Measurements from ENCODE around the gene DEFB123. TPM values are rescaled to one million over a fixed set of nuclear protein-coding genes. Genes with fewer than 3 reads are reported as not detected.

DEFB123 gene
- total RNA-seq, 2 experiments from 2014 or later, result not detected

- Histone ChIP-seq H3K4me1 (ENCODE audit: insufficient read depth, low read length, poor library complexity, severe bottlenecking) (peaks cover 28% of the 10 kb centered on the region), H3K4me2 (ENCODE audit: low read length) (no peak overlapping the region), H3K36me3 (ENCODE audit: insufficient read depth, low read length) (no peaks in the 10 kb centered on the region), H3K9me2 (ENCODE audit: insufficient read depth, low read length) (no peaks in the 10 kb centered on the region), H3K9me3 (ENCODE audit: low read length) (no peaks in the 10 kb centered on the region), H3K27ac (ENCODE audit: low read depth, low read length, poor library complexity, severe bottlenecking) (no peak overlapping the region), H3K79me2 (ENCODE audit: insufficient read depth, low read depth, low read length) (no peaks in the 10 kb centered on the region), H3K4me3 (ENCODE audit: low read depth, low read length, poor library complexity, severe bottlenecking) (no peak overlapping the region), H2AFZ (ENCODE audit: low read length) (no peak overlapping the region), H4K20me1 (ENCODE audit: insufficient read depth, low read length) (no peaks in the 10 kb centered on the region)
- intact Hi-C loops (cut with micrococcal nuclease; ENCODE audit: unreplicated experiment), result no loop called here
- ChIA-PET POLR2A (no interaction called here), CTCF (ENCODE audit: unreplicated experiment) (no interaction called here)
- no peak for DNase-seq (ENCODE audit: low spot score)
- TF ChIP-seq CTCF (conservative IDR thresholded peaks at IDR 0.05; ENCODE audit: low read length) (no peak), EZH2phosphoT487 (IDR thresholded peaks at IDR 0.05; ENCODE audit: borderline replicate concordance, low read depth, low read length) (no peak)
- no TSS peak for BruUV-seq (replicated peaks)
Observed at GRCh38 chr20:31476643-31477215, 36.3 kb downstream of the DEFB123 start.

GRCh38 chr20:31484001-31484400 is 43.6 kb downstream of the DEFB123 start:
- no peak for TF ChIP-seq CTCF (conservative IDR thresholded peaks at IDR 0.05; ENCODE audit: low read length)
- no peak for TF ChIP-seq EZH2phosphoT487 (IDR thresholded peaks at IDR 0.05; ENCODE audit: borderline replicate concordance, low read depth, low read length)
- DNase-seq (ENCODE audit: low spot score), result no peak
- Histone ChIP-seq H3K4me2 (ENCODE audit: low read length) (no peak overlapping the region), H3K4me1 (ENCODE audit: insufficient read depth, low read length, poor library complexity, severe bottlenecking) (no peaks in the 10 kb centered on the region), H3K9me3 (ENCODE audit: low read length) (no peaks in the 10 kb centered on the region), H3K4me3 (ENCODE audit: low read depth, low read length, poor library complexity, severe bottlenecking) (no peak overlapping the region), H3K79me2 (ENCODE audit: insufficient read depth, low read depth, low read length) (no peaks in the 10 kb centered on the region), H3K9me2 (ENCODE audit: insufficient read depth, low read length) (no peaks in the 10 kb centered on the region), H2AFZ (ENCODE audit: low read length) (no peak overlapping the region), H3K36me3 (ENCODE audit: insufficient read depth, low read length) (no peaks in the 10 kb centered on the region), H3K27ac (ENCODE audit: low read depth, low read length, poor library complexity, severe bottlenecking) (no peak overlapping the region), H4K20me1 (ENCODE audit: insufficient read depth, low read length) (no peaks in the 10 kb centered on the region)
- ChIA-PET CTCF (ENCODE audit: unreplicated experiment) (no interaction called here), POLR2A (interaction anchor here (0.7 kb wide), 2 partner anchors 18 to 47 kb away, joined by 4 read pairs; no protein-coding TSS in a partner anchor)
- no TSS peak for BruUV-seq (replicated peaks)
- intact Hi-C loops (cut with micrococcal nuclease; ENCODE audit: unreplicated experiment), result no loop called here

GRCh38 chr20:31485450-31486339 is 45.3 kb downstream of the DEFB123 start:
- Histone ChIP-seq H3K4me2 (ENCODE audit: low read length) (no peak overlapping the region), H3K36me3 (ENCODE audit: insufficient read depth, low read length) (no peaks in the 10 kb centered on the region), H3K27ac (ENCODE audit: low read depth, low read length, poor library complexity, severe bottlenecking) (no peak overlapping the region), H4K20me1 (ENCODE audit: insufficient read depth, low read length) (no peaks in the 10 kb centered on the region), H3K79me2 (ENCODE audit: insufficient read depth, low read depth, low read length) (no peaks in the 10 kb centered on the region), H2AFZ (ENCODE audit: low read length) (no peak overlapping the region), H3K4me3 (ENCODE audit: low read depth, low read length, poor library complexity, severe bottlenecking) (no peak overlapping the region), H3K4me1 (ENCODE audit: insufficient read depth, low read length, poor library complexity, severe bottlenecking) (no peaks in the 10 kb centered on the region), H3K9me3 (ENCODE audit: low read length) (no peaks in the 10 kb centered on the region), H3K9me2 (ENCODE audit: insufficient read depth, low read length) (no peaks in the 10 kb centered on the region)
- TF ChIP-seq EZH2phosphoT487 (IDR thresholded peaks at IDR 0.05; ENCODE audit: borderline replicate concordance, low read depth, low read length) (no peak), CTCF (conservative IDR thresholded peaks at IDR 0.05; ENCODE audit: low read length) (no peak)
- no peak for DNase-seq (ENCODE audit: low spot score)
- POLR2A ChIA-PET, result no interaction called here
- intact Hi-C loops (cut with micrococcal nuclease; ENCODE audit: unreplicated experiment), result no loop called here
- BruUV-seq (replicated peaks), result no TSS peak
- CTCF ChIA-PET (ENCODE audit: unreplicated experiment), result no interaction called here

Data from OCI-LY7 (cell line).